KBM-7 (cell line): ENCODE measurements around the gene ABCC1.

ENCODE experiments used
- DNase-seq: peaks from one replicate; pipeline ENCODE4 v3.0.0-alpha.2; 2015
- in situ Hi-C: fragments of 300-500 bp; cut with MboI; formaldehyde crosslinking; loops from 2 replicates; pipeline ENCODE4 v1.14.3; 2020; ENCODE audit warnings: low sequenced_read_pairs, low pct_unique_long_range_greater_than_20kb, mixed read lengths

The ABCC1 gene

GRCh38 chr16:16032271-16032979 is 83.0 kb downstream of the ABCC1 start:
- no peak for DNase-seq
- in situ Hi-C loops: no loop called here

GRCh38 chr16:16033208-16033717 is 83.8 kb downstream of the ABCC1 start:
- DNase-seq: peak; percentile 60
- in situ Hi-C loops: no loop called here

GRCh38 chr16:16036359-16036792 is 87.0 kb downstream of the ABCC1 start:
- in situ Hi-C loops: no loop called here
- no peak for DNase-seq

DNA sequence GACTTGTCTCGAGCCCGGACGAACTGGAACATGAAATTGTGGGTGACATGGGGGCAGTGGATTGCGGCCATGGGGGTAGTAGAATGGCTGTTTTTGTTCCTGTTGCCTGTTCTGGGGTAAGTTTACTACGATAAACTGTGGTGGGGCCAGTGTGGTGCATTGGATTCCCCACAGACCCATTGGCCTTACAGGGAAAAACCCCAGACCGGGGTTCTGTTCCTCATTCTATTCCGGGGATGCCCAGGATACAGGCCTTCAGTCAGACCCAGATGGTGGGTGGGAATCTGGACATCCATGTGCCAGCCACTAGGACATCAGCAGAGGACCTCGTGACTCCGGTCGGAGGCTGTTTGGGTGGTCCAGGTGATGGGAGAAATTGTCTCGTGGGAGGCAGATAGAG is 88.1 kb downstream of the ABCC1 start:
- no peak for DNase-seq
- in situ Hi-C loops: no loop called here

DNA sequence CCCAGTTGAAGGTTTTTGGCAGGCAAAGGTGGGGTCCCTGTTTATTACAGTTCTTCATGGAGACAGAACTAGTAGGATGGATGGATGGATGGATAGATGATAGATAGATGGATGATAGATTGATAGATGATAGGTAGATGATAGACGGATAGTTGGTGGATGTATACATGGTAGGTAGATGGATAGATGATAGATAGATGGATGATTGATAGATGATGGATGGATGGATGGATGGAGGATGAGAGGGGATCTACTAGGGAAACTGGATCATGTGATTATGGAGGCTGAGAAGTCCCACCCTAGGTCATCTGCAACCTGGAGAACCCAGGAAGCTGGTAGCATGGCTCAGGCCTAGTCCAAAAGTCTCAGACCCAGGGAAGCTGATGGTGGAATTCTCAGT is 88.6 kb downstream of the ABCC1 start:
- no peak for DNase-seq
- in situ Hi-C loops: no loop called here

- peak; percentile 73 for DNase-seq
Measured at GRCh38 chr16:16038950-16039349, 89.5 kb downstream of the ABCC1 start.

GRCh38 chr16:16041196-16041892 is 91.9 kb downstream of the ABCC1 start:
- in situ Hi-C loops: no loop called here
- DNase-seq: no peak

More at GRCh38 chr16:16038950-16039349, 89.5 kb downstream of the ABCC1 start:
- in situ Hi-C loops: no loop called here

- no peak for DNase-seq
- in situ Hi-C loops: no loop called here
Measured at GRCh38 chr16:16042076-16042475, 92.7 kb downstream of the ABCC1 start.

DNA sequence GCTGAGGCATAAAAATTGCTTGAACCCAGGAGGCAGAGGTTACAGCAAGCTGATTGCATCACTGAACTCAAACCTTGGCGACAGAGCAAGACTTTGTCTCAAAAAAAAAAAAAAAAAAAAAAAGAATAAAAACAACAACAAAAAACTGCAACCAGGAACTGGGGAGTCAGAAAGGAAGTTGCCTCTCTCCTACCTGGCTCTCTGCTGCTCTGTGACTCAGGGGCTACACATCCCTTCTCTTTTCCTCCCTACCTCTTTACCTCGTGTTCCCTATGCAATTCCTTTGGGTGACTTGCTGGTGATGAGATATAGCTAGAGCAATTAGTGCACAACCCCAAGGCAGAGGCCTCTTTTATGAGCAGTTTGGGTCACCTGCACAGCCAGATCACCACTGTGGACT is 95.9 kb downstream of the ABCC1 start:
- in situ Hi-C loops: no loop called here
- no peak for DNase-seq

DNA sequence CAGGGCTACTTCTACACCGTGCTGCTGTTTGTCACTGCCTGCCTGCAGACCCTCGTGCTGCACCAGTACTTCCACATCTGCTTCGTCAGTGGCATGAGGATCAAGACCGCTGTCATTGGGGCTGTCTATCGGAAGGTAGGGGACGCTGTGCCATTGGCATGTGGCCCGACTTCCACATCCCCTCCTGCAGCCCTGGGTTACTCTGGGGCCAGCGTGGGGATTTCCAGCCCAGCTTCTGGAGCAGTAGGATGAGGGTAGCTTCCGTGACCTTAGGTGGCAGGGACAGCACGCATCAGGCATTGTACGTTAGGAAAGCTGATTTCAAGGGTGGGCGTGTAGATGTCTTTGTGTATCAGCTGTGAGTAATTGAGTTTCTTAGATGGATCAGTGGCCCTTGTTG is 96.5 kb downstream of the ABCC1 start:
- no peak for DNase-seq
- in situ Hi-C loops: no loop called here

DNA sequence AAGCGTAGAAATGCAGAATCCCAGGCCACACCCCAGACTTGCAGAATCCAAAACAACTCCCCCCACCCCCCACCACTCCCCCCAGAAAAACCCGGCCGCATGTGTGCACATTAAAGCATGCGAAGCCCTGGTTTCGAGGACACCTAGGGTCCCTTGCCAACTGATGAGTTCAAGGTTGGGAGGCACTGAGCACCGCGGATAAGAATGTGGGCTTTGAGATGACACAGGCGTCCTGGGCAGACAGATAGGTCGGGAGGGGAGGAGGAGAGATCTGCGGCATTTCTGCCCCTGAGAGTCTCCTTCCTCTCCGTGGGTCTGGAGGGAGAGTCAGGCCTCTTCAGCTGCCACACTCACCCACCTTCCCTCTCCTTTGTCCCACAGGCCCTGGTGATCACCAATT is 98.3 kb downstream of the ABCC1 start:
- in situ Hi-C loops: no loop called here
- DNase-seq: no peak

- DNase-seq: no peak
- in situ Hi-C loops: no loop called here
Measured at GRCh38 chr16:16048904-16049582, 99.6 kb downstream of the ABCC1 start.

DNA sequence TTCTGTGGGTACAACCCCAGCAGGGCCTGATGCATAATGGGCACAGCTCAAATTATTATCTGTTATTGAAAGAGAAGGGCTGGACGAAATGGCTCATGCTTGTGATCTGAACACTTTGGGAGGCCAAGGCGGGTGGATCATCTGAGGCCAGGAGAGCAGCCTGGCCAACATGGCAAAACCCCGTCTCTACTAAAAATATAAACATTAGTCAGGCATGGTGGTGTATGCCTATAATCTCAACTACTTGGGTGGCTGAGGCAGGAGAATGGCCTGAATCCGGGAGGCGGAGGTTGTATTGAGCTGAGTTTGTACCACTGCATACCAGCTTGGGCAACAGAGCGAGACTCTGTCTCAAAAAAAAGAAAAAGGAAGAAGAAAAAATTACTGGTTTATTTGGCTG is 100.7 kb downstream of the ABCC1 start:
- in situ Hi-C loops: no loop called here
- no peak for DNase-seq

DNA sequence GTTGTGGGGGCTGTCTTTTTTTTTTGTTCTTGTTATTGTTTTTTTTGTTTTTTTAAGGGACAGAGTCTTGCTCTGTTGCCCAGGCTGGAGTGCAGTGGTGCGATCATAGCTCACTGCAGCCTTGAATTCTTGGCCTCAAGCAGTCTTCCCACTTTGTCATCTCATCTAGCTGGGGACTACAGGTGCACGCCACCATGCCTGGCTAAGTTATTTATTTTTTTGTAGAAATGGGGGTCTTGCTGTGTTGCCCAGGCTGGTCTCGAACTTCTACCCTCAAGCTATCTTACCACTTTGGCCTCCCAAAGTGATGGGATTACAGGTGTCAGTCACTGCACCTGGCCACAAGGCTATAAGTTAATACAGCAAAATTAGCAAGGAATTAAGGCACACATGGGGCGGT is 101.7 kb downstream of the ABCC1 start:
- DNase-seq: no peak
- in situ Hi-C loops: no loop called here

- DNase-seq: no peak
- in situ Hi-C loops: no loop called here
Measured at GRCh38 chr16:16052916-16053315, 103.5 kb downstream of the ABCC1 start.

- in situ Hi-C loops: no loop called here
- no peak for DNase-seq
Measured at GRCh38 chr16:16057102-16057501, 107.7 kb downstream of the ABCC1 start.

DNA sequence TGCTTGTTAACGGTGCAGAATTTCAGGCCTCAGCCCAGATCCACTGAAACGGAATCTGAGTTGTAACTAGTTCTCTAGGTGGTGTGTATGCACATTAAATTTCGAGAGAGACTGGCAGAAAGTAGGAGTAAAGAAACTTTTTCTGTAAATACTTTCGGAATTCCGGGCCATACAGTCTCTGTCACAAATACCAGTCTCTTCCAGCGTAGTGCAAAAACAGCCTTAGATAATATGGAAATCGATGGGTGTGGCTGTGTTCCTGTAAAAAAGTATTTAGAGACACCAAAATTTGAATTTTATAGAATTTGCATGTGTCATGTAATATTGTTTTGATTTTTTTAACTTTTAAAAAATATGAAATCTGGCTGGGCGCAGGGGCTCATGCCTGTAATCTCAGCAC is 109.7 kb downstream of the ABCC1 start:
- in situ Hi-C loops: no loop called here
- no peak for DNase-seq

GRCh38 chr16:16059895-16060590 is 110.6 kb downstream of the ABCC1 start:
- DNase-seq: no peak
- in situ Hi-C loops: no loop called here
